ENCODE measurements around the gene CD79A. TPM values are rescaled to one million over a fixed set of nuclear protein-coding genes. Genes with fewer than 3 reads are reported as not detected.
"Not testable (repeated sequence)": the region's sequence is repeated elsewhere in the genome, so short reads cannot be mapped to it uniquely, and the experiment has no call there.

CD79A gene
- polyA plus RNA-seq, 3 donors: 1.9 to 2.7 (median 2.1) TPM

- Histone ChIP-seq H3K36me3 (replicated peaks in 1 of 2; ENCODE audit: control insufficient read depth in 1 of 2, insufficient read depth in 2 of 2, low read length in 2 of 2) (peaks cover 26 to 40% of the 10 kb centered on the region in 2 donors), H4K20me1 (ENCODE audit: insufficient read depth, low read length) (peaks cover 47% of the 10 kb centered on the region), H3K4me1 (ENCODE audit: control insufficient read depth in 1 of 2, insufficient read depth in 2 of 2, low read length in 2 of 2) (peaks cover 69 to 76% of the 10 kb centered on the region in 2 donors), H3K4me3 (replicated peaks in 1 of 3; ENCODE audit: low read depth in 2 of 3, low read length in 3 of 3) (peak overlapping the region in 1 of 3 experiments; percentile 23), H3K9ac (ENCODE audit: insufficient read depth, low read length, poor library complexity, severe bottlenecking) (peak overlapping the region; percentile 22), H2AFZ (ENCODE audit: insufficient read depth, low read depth, low read length, poor library complexity, severe bottlenecking) (no peak overlapping the region), H3K27ac (ENCODE audit: low read depth in 1 of 2, low read length in 2 of 2) (peak overlapping the region; percentile 64 to 67), H3K9me3 (replicated peaks in 1 of 2; ENCODE audit: control insufficient read depth in 1 of 2, insufficient read depth in 1 of 2, low read length in 2 of 2) (no peaks in the 10 kb centered on the region), H3K27me3 (ENCODE audit: control insufficient read depth in 2 of 2, insufficient read depth in 2 of 2, low read length in 2 of 2) (no peaks in the 10 kb centered on the region), H3K4me2 (replicated peaks; ENCODE audit: extremely low read depth, low read length, poor library complexity, severe bottlenecking) (peak overlapping the region; percentile 45), H3K79me2 (ENCODE audit: insufficient read depth, low read length) (peaks cover 16% of the 10 kb centered on the region)
- 88% methylated on average over 11 of the region's 12 CpGs for WGBS (ENCODE audit: insufficient coverage)
- intact Hi-C loops (cut with micrococcal nuclease): loop anchor here in 1 of 2 donors (5.0 kb wide), 1 partner anchor 80 kb away; no protein-coding TSS in a partner anchor
- Mint-ChIP-seq H3K4me3 (no peak overlapping the region), H3K36me3 (peaks cover 29 to 45% of the 10 kb centered on the region in 2 donors), H3K27me3 (ENCODE audit: low read depth in 3 of 3) (peaks cover 0 to 4% (median 0%) of the 10 kb centered on the region in 3 donors), H3K9me3 (peaks cover 0 to 4% (median 0%) of the 10 kb centered on the region in 7 donors), H3K27ac (peak overlapping the region in 3 of 7 donors; percentile 23 to 91 (median 32)), H3K4me1 (peaks cover 78% of the 10 kb centered on the region)
- no peak for DNase-seq
- no peak for TF ChIP-seq CTCF (IDR thresholded peaks at IDR 0.05)
These were observed 4.7 kb upstream of the CD79A start for GRCh38 chr19:41872384-41872774.

GRCh38 chr19:41872775-41873647 is 4.1 kb upstream of the CD79A start:
- H3K4me1 ChIP-seq (ENCODE audit: control insufficient read depth in 1 of 2, insufficient read depth in 2 of 2, low read length in 2 of 2): peaks cover 75 to 82% of the 10 kb centered on the region in 2 donors

GRCh38 chr19:41875973-41876372 is 1.1 kb upstream of the CD79A start:
- not testable (repeated sequence) for H3K4me2 ChIP-seq (replicated peaks; ENCODE audit: extremely low read depth, low read length, poor library complexity, severe bottlenecking); H3K9ac ChIP-seq (ENCODE audit: insufficient read depth, low read length, poor library complexity, severe bottlenecking)

More at GRCh38 chr19:41872775-41873647, 4.1 kb upstream of the CD79A start:
- Mint-ChIP-seq H3K27me3 (ENCODE audit: low read depth in 3 of 3) (peaks cover 0 to 4% (median 0%) of the 10 kb centered on the region in 3 donors), H3K36me3 (peaks cover 26 to 40% of the 10 kb centered on the region in 2 donors), H3K9me3 (peaks cover 0 to 4% (median 0%) of the 10 kb centered on the region in 7 donors), H3K4me3 (peak overlapping the region in 1 of 2 donors; percentile 53), H3K27ac (peak overlapping the region in 4 of 7 donors; percentile 25 to 50 (median 49)), H3K4me1 (peaks cover 81% of the 10 kb centered on the region)
- no peak overlapping the region for H3K27ac ChIP-seq (ENCODE audit: low read depth in 1 of 2, low read length in 2 of 2)
- H3K79me2 ChIP-seq (ENCODE audit: insufficient read depth, low read length): peaks cover 9% of the 10 kb centered on the region
- 31% methylated on average over 15 of the region's 18 CpGs for WGBS (ENCODE audit: insufficient coverage)
- intact Hi-C loops (cut with micrococcal nuclease): loop anchor here in 1 of 2 donors (5.0 kb wide), 1 partner anchor 79 kb away; no protein-coding TSS in a partner anchor
- H3K27me3 ChIP-seq (ENCODE audit: control insufficient read depth in 2 of 2, insufficient read depth in 2 of 2, low read length in 2 of 2): no peaks in the 10 kb centered on the region
- H3K36me3 ChIP-seq (replicated peaks in 1 of 2; ENCODE audit: control insufficient read depth in 1 of 2, insufficient read depth in 2 of 2, low read length in 2 of 2): peaks cover 25 to 34% of the 10 kb centered on the region in 2 donors
- H3K4me3 ChIP-seq (replicated peaks in 1 of 3; ENCODE audit: low read depth in 2 of 3, low read length in 3 of 3): no peak overlapping the region
- H4K20me1 ChIP-seq (ENCODE audit: insufficient read depth, low read length): peaks cover 41% of the 10 kb centered on the region
- no peaks in the 10 kb centered on the region for H3K9me3 ChIP-seq (replicated peaks in 1 of 2; ENCODE audit: control insufficient read depth in 1 of 2, insufficient read depth in 1 of 2, low read length in 2 of 2)
- no peak overlapping the region for H2AFZ ChIP-seq (ENCODE audit: insufficient read depth, low read depth, low read length, poor library complexity, severe bottlenecking)
- H3K4me2 ChIP-seq (replicated peaks; ENCODE audit: extremely low read depth, low read length, poor library complexity, severe bottlenecking): peak overlapping the region; percentile 22
- DNase-seq: peak in 2 of 3 donors; percentile 53 to 54
- peak; percentile 77 for TF ChIP-seq CTCF (IDR thresholded peaks at IDR 0.05)
- no peak overlapping the region for H3K9ac ChIP-seq (ENCODE audit: insufficient read depth, low read length, poor library complexity, severe bottlenecking)

More at GRCh38 chr19:41875973-41876372, 1.1 kb upstream of the CD79A start:
- Mint-ChIP-seq H3K36me3 (peaks cover 6 to 13% of the 10 kb centered on the region in 2 donors), H3K27ac (peak overlapping the region in 1 of 7 donors; percentile 76), H3K4me1 (peaks cover 76% of the 10 kb centered on the region)
- no CpG with 5 or more reads among the region's 3 CpGs for WGBS (ENCODE audit: insufficient coverage)
- peaks cover 12% of the 10 kb centered on the region for H4K20me1 ChIP-seq (ENCODE audit: insufficient read depth, low read length)
- H3K9me3 Mint-ChIP-seq; H3K27me3 Mint-ChIP-seq (ENCODE audit: low read depth in 3 of 3); DNase-seq; H2AFZ ChIP-seq (ENCODE audit: insufficient read depth, low read depth, low read length, poor library complexity, severe bottlenecking); H3K36me3 ChIP-seq (replicated peaks in 1 of 2; ENCODE audit: control insufficient read depth in 1 of 2, insufficient read depth in 2 of 2, low read length in 2 of 2); intact Hi-C loops (cut with micrococcal nuclease); H3K27ac ChIP-seq (ENCODE audit: low read depth in 1 of 2, low read length in 2 of 2); H3K9me3 ChIP-seq (replicated peaks in 1 of 2; ENCODE audit: control insufficient read depth in 1 of 2, insufficient read depth in 1 of 2, low read length in 2 of 2); H3K79me2 ChIP-seq (ENCODE audit: insufficient read depth, low read length); H3K4me3 Mint-ChIP-seq; H3K4me3 ChIP-seq (replicated peaks in 1 of 3; ENCODE audit: low read depth in 2 of 3, low read length in 3 of 3); H3K27me3 ChIP-seq (ENCODE audit: control insufficient read depth in 2 of 2, insufficient read depth in 2 of 2, low read length in 2 of 2): not testable (repeated sequence)
- peaks cover 68 to 76% of the 10 kb centered on the region in 2 donors for H3K4me1 ChIP-seq (ENCODE audit: control insufficient read depth in 1 of 2, insufficient read depth in 2 of 2, low read length in 2 of 2)

Data from CD14-positive monocyte (primary cell).